NCI-H2196 treated with DMSO at 0.1 percent for 48 hours (cell line): ENCODE data around the gene SCAMP3.
"Not testable (repeated sequence)": the region's sequence is repeated elsewhere in the genome, so short reads cannot be mapped to it uniquely, and the experiment has no call there.

Experiments used
- DNase-seq: peaks from one replicate; lab custom pipeline; 2025; ENCODE audit not compliant: unreplicated experiment; lab: John Stamatoyannopoulos, UW

The SCAMP3 gene

GRCh38 chr1:155232001-155232978 lies 29.9 kb downstream of the SCAMP3 start:
- not testable (repeated sequence) for DNase-seq

- DNase-seq = not testable (repeated sequence)
These were observed 30.9 kb downstream of the SCAMP3 start for GRCh38 chr1:155231302-155231701.

DNA sequence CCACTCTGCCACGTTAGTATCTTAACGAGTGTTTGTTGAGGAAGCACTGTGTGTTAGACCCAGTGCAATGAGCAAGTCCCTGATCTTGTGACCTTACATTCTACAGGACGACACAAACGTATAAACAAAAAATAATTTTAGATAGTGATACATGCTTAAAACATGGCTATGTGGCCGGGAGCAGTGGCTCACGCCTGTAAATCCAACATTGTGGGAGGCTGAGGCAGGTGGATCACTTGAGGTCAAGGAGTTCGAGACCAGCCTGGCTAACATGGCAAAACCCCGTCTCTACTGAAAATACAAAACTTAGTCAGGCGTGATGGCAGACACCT lies 34.1 kb downstream of the SCAMP3 start:
- DNase-seq = no peak

- DNase-seq = peak; percentile 96
These were observed 34.7 kb downstream of the SCAMP3 start for GRCh38 chr1:155227261-155228095.

DNA sequence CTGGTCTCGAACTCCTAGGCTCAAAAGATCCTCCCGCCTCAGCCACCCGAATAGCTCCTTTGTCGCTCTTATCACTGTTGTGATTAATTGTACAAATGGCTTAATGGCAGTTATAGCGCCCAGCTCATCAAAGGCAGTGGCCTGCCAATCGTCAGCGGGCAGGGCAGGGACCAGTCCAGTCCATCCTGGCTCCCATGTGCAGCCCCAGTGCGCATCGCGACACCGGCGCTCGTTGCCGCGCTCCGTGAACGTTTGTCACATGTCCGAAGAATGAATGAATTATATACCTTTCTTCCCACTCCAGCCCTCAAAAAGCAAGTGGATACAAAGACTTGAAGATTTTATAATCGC lies 35.3 kb downstream of the SCAMP3 start:
- DNase-seq = peak; percentile 48

DNA sequence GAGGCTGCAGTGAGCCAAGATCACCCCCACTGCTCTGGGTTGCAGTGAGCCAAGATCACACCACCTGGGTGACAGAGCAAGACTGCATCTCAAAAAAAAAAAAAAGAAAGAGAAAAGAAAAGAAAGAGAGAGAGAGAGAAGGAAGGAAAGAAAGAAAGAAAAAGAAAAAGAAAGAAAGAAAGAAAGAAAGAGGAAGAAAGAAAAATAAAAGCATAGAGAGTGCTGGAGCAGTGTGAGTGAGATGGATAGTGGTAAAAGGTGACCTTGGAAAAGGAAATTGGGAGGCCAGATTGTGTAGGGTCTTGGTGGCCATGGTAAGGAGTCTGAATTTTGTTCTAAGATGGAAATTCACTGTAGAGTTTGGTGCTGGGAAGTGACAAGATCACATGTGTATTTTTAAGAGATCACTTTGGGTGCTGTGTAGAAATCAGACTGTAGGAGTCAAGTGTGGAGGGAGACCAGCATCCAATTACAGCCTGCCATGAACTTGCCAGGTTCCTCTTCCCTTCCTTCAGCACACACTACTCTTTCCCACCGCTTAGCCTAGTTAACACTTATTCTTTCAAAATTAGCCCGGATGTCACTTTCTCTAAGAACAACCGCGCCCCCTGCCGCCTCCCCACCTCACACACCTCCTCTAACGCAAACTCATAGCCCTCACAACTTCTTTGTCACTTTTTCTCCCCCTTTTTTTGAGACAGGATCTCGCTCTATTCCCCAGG lies 35.8 kb downstream of the SCAMP3 start:
- DNase-seq = peak; percentile 76

DNA sequence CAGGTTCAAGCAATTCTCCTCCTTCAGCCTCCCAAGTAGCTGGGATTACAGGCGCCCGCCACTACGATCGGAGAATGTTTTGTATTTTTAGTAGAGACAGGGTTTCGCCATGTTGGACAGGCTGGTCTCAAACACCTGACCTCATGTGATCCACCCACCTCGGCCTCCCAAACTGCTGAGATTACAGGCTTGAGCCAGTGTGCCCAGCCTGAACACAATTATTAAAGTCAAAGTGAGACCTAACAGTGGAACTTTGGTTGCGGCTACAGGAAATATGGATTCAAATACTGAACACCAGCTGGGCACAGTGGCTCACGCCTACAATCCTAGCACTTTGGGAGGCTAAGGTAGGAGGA lies 36.8 kb downstream of the SCAMP3 start:
- DNase-seq = not testable (repeated sequence)

- DNase-seq = no peak
These were observed 39.1 kb downstream of the SCAMP3 start for GRCh38 chr1:155223047-155223446.

- not testable (repeated sequence) for DNase-seq
These were observed 41.8 kb downstream of the SCAMP3 start for GRCh38 chr1:155220211-155220965.

DNA sequence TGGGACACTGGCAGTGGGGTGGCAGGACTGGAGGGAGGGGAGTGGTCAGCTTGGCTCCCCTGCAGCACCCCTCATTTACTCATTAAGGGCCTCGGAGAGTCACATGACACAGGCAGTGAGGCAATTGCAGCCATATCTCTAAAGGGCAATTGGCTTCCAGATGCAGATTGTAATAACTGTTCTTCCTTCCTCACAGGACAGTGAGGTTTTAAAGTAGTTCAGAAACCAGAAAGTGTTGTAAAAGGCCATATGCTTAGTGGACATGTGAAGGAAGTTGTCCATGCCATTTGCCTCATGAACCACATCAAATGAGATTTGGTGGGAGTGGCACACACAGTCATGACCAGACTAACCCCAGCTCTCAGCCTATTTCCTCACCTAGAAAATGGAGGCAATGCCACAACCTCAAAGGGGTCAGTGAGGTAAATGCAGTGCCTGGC lies 42.5 kb downstream of the SCAMP3 start:
- no peak for DNase-seq

DNA sequence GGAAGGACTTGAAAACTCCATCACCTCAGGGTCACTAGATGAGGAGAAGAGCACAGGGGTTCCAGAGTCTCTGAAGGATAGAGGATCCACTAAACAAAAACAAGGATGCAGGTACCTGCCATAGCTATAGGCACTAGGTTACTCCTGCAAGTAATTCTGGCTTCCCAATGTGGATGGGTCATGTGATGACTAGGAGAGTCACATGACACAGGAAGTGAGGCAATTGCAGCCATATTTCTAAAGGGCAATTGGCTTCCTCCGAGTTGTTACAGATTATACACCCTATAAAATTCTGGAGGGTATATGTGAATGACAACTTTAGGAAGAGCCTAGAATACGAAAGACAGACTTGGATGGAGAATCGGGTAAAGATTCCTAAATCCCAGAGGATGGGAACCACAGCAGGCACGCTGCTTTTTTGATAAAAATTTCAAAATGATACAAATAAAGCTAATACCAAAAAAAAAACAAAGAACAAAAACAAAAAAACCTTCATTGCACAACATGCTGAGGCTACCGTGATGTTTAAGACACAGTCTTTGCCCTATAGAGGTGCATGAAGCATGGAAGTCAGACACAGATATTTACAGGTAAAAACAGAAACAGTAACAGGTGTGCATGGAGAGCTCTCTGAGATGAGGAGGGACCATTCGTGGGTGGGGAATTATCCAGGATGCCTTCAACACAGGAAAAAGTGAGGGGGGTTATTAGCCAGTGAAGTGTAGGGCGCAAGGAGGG lies 43.1 kb downstream of the SCAMP3 start:
- DNase-seq = peak; percentile 47

GRCh38 chr1:155214702-155215101 lies 47.5 kb downstream of the SCAMP3 start:
- not testable (repeated sequence) for DNase-seq

GRCh38 chr1:155212051-155212440 lies 50.1 kb downstream of the SCAMP3 start:
- DNase-seq = not testable (repeated sequence)

- not testable (repeated sequence) for DNase-seq
These were observed 50.6 kb downstream of the SCAMP3 start for GRCh38 chr1:155211381-155212050.

DNA sequence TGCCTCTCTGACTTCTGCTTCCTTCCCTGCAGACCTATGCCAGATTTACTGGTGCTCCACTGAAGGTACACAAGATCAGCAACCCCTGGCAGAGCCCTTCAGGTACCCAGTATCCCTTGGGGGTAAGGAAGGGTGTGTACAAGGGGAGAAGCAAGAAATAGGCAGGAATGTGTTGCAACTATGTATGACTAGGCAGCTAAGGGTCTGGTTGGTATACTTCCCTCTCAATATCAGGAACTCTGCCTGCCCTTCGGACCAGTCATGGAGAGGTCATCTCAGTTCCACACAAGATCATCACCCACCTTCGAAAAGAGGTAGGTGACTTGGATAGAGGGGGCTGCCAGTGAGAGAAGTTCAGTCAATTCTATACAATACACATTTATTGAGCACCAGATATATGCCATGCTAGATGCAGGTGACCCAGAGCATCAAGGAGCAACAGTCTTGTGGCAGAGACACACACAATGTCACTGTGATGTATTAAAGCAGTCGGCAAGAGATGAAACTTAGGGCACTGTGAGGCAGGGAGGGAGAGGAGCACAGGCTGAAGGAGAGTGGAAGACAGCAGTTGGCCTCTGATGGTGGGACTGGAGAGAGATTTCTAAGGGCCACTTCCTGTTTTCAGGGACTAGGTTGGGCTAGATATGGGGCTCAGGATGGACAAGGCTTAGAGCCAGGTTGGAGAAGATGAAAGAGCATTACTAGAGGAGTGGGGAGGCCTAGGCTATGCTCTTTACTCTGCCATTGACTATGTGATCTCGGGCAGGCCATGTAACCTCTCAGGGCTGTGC lies 51.7 kb downstream of the SCAMP3 start:
- no peak for DNase-seq

DNA sequence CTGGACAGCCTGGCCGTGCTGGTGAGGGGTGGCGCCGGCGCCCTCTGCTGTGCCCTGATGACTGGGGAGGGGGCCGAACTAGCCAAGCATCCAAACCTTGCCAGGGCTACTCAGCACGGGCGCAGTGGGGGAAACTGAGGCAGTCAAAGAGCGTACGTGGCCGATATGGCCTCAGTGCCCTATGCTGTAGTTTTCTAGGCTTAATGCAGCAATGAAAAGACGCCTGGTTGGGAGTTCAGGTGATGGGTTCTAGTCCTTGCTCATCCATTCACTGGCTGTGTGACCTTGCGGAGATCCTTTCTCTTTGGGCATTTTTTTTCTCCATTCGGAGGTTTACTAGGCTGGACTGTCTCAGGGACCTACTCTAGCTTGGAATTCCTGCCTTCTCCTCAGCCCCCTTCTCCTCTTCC lies 52.8 kb downstream of the SCAMP3 start:
- DNase-seq = no peak

- DNase-seq = peak; percentile 69
These were observed 53.4 kb downstream of the SCAMP3 start, which contains the start of gene MTX1 for GRCh38 chr1:155208541-155209311. TSS of gene MTX1 (plus strand) at chr1:155208695. CDS start at chr1:155208805, 110 bp downstream.
